DND-41 (cell line): Measurements from ENCODE around the gene ABCG1.

Experiments used
- CTCF ChIP-seq: IDR thresholded peaks from 2 replicates; pipeline ENCODE4 v1.5.1; 2012; ENCODE audit warnings: borderline replicate concordance, low read length, moderate library complexity, mild to moderate bottlenecking; ENCODE audit not compliant: poor library complexity, severe bottlenecking; ENCODE audit errors: extremely low read depth
- EZH2 ChIP-seq: IDR thresholded peaks from 3 replicates; pipeline ENCODE4 v1.6.1; 2012; ENCODE audit warnings: borderline replicate concordance, low read depth, mild to moderate bottlenecking, moderate library complexity, low read length, inconsistent platforms; ENCODE audit not compliant: severe bottlenecking

GRCh38 chr21:42200906-42201614 lies 17.9 kb upstream of the ABCG1 start:
- no peak for TF ChIP-seq EZH2
- TF ChIP-seq CTCF = no peak
